Dedifferentiated amniotic fluid mesenchymal stem cell (primary cell): ENCODE measurements around the gene SGMS1.

Experiments used
- DNase-seq: peaks from one replicate; pipeline ENCODE4 v3.0.0-alpha.2; 2016; ENCODE audit errors: extremely low spot score

SGMS1 gene

GRCh38 chr10:50636618-50637579, 13.1 kb upstream of the SGMS1 start:
- DNase-seq: no peak

- peak; percentile 42 for DNase-seq
Observed at GRCh38 chr10:50635286-50635685, 11.5 kb upstream of the SGMS1 start.

GRCh38 chr10:50634479-50634878, 10.7 kb upstream of the SGMS1 start:
- no peak for DNase-seq

GRCh38 chr10:50631052-50631451, 7.3 kb upstream of the SGMS1 start:
- no peak for DNase-seq

GRCh38 chr10:50629495-50630122, 5.9 kb upstream of the SGMS1 start:
- DNase-seq: no peak

GRCh38 chr10:50627896-50628295, 4.1 kb upstream of the SGMS1 start:
- DNase-seq: no peak

- no peak for DNase-seq
Observed at GRCh38 chr10:50627443-50627842, 3.7 kb upstream of the SGMS1 start.

- DNase-seq: peak; percentile 36
Observed at GRCh38 chr10:50625649-50626132, 1.9 kb upstream of the SGMS1 start.

GRCh38 chr10:50624866-50625501, 1.2 kb upstream of the SGMS1 start:
- DNase-seq: peak; percentile 54

- DNase-seq: peak; percentile 95
Observed at GRCh38 chr10:50624413-50624865, 683 bp upstream of the SGMS1 start.

GRCh38 chr10:50622706-50623662, 772 bp downstream of the SGMS1 start:
- DNase-seq: peak; percentile 43

- DNase-seq: peak; percentile 90
Observed at GRCh38 chr10:50621968-50622705, 1.6 kb downstream of the SGMS1 start.

GRCh38 chr10:50620899-50621298, 2.9 kb downstream of the SGMS1 start:
- DNase-seq: no peak

GRCh38 chr10:50619882-50620281, 3.9 kb downstream of the SGMS1 start:
- DNase-seq: no peak

- no peak for DNase-seq
Observed at GRCh38 chr10:50619166-50619565, 4.6 kb downstream of the SGMS1 start.

GRCh38 chr10:50618624-50619023, 5.1 kb downstream of the SGMS1 start:
- DNase-seq: no peak

GRCh38 chr10:50615658-50616057, 8.1 kb downstream of the SGMS1 start:
- no peak for DNase-seq

- DNase-seq: no peak
Observed at GRCh38 chr10:50614444-50615137, 9.2 kb downstream of the SGMS1 start.

- DNase-seq: no peak
Observed at GRCh38 chr10:50613726-50614443, 9.9 kb downstream of the SGMS1 start.
